A673 (cell line): ENCODE results near the gene RAB11B. TPM values are rescaled to one million over a fixed set of nuclear protein-coding genes. Genes with fewer than 3 reads are reported as not detected.

ENCODE experiments used
- BruUV-seq: library from RNA; stranded (reverse); fragments of 400-500 nt; replicated peaks from 2 replicates; lab custom pipeline; 2021; lab: Mats Ljungman, UMichigan
- CTCF ChIA-PET: fragments of 300-600 bp; sonication (Branson Sonifier 250); formaldehyde crosslinking; loops from one replicate; lab custom pipeline; 2022; ENCODE audit warnings: antibody characterized with exemption; lab: Charles Lee
- POLR2A ChIA-PET: fragments of 300-600 bp; sonication (Branson Sonifier 250); formaldehyde crosslinking; loops from one replicate; lab custom pipeline; 2022; ENCODE audit warnings: antibody characterized with exemption; ENCODE audit not compliant: low non-redundant PET; lab: Charles Lee
- DNase-seq: peaks from one replicate; pipeline ENCODE4 v3.0.0-alpha.2; 2015; ENCODE audit warnings: low spot score
- H3K27ac ChIP-seq: fragments of 200-600 bp; sonication (generic); 2 replicates; pipeline ENCODE4 v1.5.1; 2016; ENCODE audit warnings: mixed run types, low read depth, mild to moderate bottlenecking, mixed read lengths, antibody characterized with exemption, low read length; ENCODE audit not compliant: poor library complexity, severe bottlenecking
- H3K27me3 ChIP-seq: fragments of 200-600 bp; sonication (generic); replicated peaks from 2 replicates; pipeline ENCODE4 v1.6.1; 2017; ENCODE audit warnings: mixed run types, low read depth, mild to moderate bottlenecking, mixed read lengths, antibody characterized with exemption, low read length; ENCODE audit not compliant: insufficient read depth, poor library complexity
- H3K36me3 ChIP-seq: fragments of 200-600 bp; sonication (generic); 2 replicates; pipeline ENCODE4 v1.6.1; 2016; ENCODE audit warnings: mixed run types, mild to moderate bottlenecking, mixed read lengths, antibody characterized with exemption, low read length; ENCODE audit not compliant: insufficient read depth, poor library complexity, severe bottlenecking
- H3K4me1 ChIP-seq: fragments of 200-600 bp; sonication (generic); 2 replicates; pipeline ENCODE4 v1.6.1; 2017; ENCODE audit warnings: mixed run types, mild to moderate bottlenecking, mixed read lengths, antibody characterized with exemption, low read length; ENCODE audit not compliant: insufficient read depth, poor library complexity, severe bottlenecking
- H3K4me3 ChIP-seq: fragments of 200-600 bp; sonication (generic); 2 replicates; pipeline ENCODE4 v1.5.1; 2016; ENCODE audit warnings: low read depth, mixed run types, mild to moderate bottlenecking, mixed read lengths, low read length; ENCODE audit not compliant: poor library complexity, severe bottlenecking
- H3K9me3 ChIP-seq: fragments of 200-600 bp; sonication (generic); 2 replicates; pipeline ENCODE4 v1.6.1; 2016; ENCODE audit warnings: mixed run types, low read depth, mild to moderate bottlenecking, mixed read lengths, antibody characterized with exemption, low read length; ENCODE audit not compliant: poor library complexity, severe bottlenecking
- EZH2 ChIP-seq: fragments of 200-600 bp; sonication (generic); IDR thresholded peaks from 2 replicates; pipeline ENCODE4 v1.6.1; 2017; ENCODE audit warnings: borderline replicate concordance, low read depth, mild to moderate bottlenecking, mixed read lengths, antibody characterized with exemption, low read length; ENCODE audit not compliant: poor library complexity, severe bottlenecking
- intact Hi-C: fragments of 100-400 bp; cut with micrococcal nuclease; formaldehyde crosslinking; loops from one replicate; pipeline ENCODE4 v1.10.0; 2022; ENCODE audit not compliant: unreplicated experiment
- total RNA-seq: library from RNA; stranded (reverse); gene quantifications from 2 replicates; pipeline ENCODE4 v1.2.3, GENCODE V29; 2021
- TF ChIP-seq, protein P1 (sequence below): fragments of 300-800, 200-600 bp; sonication (generic); conservative IDR thresholded peaks from 2 replicates; pipeline ENCODE4 v1.5.1; 2017; ENCODE audit warnings: low read depth, mild to moderate bottlenecking, antibody characterized with exemption, low read length, moderate library complexity, mixed read lengths

The RAB11B gene
- total RNA-seq, 1 experiment from 2014 or later, result 91.4 TPM

DNA sequence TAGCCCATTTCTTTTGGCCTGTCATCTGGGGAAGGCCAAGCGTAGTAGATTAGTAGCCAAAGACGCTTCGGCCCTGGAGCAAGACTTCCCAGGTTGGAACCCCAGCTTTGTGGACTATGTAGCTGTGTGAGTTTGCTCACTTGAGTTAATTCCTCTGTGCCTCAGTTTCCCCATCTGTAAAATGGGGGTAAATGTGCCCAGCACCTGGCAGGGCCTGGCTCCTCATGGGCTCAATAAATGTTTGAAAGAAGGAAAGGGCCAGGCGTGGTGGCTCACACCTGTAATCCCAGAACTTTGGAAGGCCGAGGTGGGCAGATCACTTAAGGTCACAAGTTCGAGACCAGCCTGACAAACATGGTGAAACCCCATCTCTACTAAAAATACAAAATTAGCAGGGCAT, 39.7 kb downstream of the RAB11B start:
- no peaks in the 10 kb centered on the region for H3K9me3 ChIP-seq
- POLR2A ChIA-PET, result no interaction called here
- intact Hi-C loops, result no loop called here
- no peaks in the 10 kb centered on the region for H3K36me3 ChIP-seq
- TF ChIP-seq, protein P1, sequence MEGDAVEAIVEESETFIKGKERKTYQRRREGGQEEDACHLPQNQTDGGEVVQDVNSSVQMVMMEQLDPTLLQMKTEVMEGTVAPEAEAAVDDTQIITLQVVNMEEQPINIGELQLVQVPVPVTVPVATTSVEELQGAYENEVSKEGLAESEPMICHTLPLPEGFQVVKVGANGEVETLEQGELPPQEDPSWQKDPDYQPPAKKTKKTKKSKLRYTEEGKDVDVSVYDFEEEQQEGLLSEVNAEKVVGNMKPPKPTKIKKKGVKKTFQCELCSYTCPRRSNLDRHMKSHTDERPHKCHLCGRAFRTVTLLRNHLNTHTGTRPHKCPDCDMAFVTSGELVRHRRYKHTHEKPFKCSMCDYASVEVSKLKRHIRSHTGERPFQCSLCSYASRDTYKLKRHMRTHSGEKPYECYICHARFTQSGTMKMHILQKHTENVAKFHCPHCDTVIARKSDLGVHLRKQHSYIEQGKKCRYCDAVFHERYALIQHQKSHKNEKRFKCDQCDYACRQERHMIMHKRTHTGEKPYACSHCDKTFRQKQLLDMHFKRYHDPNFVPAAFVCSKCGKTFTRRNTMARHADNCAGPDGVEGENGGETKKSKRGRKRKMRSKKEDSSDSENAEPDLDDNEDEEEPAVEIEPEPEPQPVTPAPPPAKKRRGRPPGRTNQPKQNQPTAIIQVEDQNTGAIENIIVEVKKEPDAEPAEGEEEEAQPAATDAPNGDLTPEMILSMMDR, result no peak
- TF ChIP-seq EZH2, result no peak
- H3K27me3 ChIP-seq, result no peaks in the 10 kb centered on the region
- CTCF ChIA-PET, result no interaction called here
- no TSS peak for BruUV-seq
- no peak overlapping the region for H3K27ac ChIP-seq
- no peak overlapping the region for H3K4me3 ChIP-seq
- no peak for DNase-seq
- H3K4me1 ChIP-seq, result no peaks in the 10 kb centered on the region

DNA sequence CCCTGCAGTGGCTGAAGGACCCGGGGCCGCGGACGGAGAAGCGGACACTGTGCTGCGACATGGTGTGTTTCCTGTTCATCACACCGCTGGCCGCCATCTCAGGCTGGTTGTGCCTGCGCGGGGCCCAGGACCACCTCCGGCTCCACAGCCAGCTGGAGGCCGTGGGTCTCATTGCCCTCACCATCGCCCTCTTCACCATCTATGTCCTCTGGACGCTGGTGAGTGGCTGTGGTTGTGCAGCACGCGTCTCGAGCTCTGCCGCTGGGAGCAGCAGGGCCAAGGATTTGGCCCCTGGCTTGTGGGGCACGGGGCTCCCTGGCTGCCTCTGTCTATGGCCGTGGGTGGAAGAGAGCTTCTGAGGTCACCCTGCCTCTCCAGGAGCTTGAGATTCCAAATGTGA, 40.5 kb downstream of the RAB11B start:
- ChIA-PET POLR2A (no interaction called here), CTCF (no interaction called here)
- H3K27ac ChIP-seq, result no peak overlapping the region
- no peaks in the 10 kb centered on the region for H3K27me3 ChIP-seq
- intact Hi-C loops, result no loop called here
- DNase-seq, result no peak
- H3K4me1 ChIP-seq, result no peaks in the 10 kb centered on the region
- TF ChIP-seq, protein P1, result no peak
- no peak for TF ChIP-seq EZH2
- H3K36me3 ChIP-seq, result no peaks in the 10 kb centered on the region
- H3K9me3 ChIP-seq, result no peaks in the 10 kb centered on the region
- no peak overlapping the region for H3K4me3 ChIP-seq
- no TSS peak for BruUV-seq

DNA sequence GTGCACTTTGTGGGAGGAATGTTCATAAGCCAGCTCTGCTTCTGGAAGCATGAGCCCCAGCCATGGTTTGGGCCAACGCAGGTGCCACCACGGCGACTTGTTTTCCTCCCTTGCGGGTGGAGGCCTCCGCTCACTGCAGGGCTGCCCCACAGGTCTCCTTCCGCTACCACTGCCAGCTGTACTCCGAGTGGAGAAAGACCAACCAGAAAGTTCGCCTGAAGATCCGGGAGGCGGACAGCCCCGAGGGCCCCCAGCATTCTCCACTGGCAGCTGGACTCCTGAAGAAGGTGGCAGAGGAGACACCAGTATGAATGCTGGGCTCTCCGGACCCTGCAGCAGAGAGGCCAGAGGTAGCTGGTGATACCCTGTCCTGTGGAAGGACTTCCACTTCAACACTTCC, 48.1 kb downstream of the RAB11B start:
- CTCF ChIA-PET, result interaction anchor here (0.7 kb wide), 1 partner anchor 140 kb away, joined by 3 read pairs; no protein-coding TSS in a partner anchor
- Histone ChIP-seq H3K27ac (no peak overlapping the region), H3K4me1 (no peaks in the 10 kb centered on the region), H3K36me3 (no peaks in the 10 kb centered on the region), H3K27me3 (no peaks in the 10 kb centered on the region), H3K4me3 (no peak overlapping the region), H3K9me3 (no peaks in the 10 kb centered on the region)
- BruUV-seq, result no TSS peak
- DNase-seq, result no peak
- POLR2A ChIA-PET, result no interaction called here
- intact Hi-C loops, result no loop called here
- TF ChIP-seq, protein P1, result no peak
- no peak for TF ChIP-seq EZH2
